ENCODE data around the gene ZNF655. TPM values are rescaled to one million over a fixed set of nuclear protein-coding genes. Genes with fewer than 3 reads are reported as not detected.
"Not testable (repeated sequence)": the region's sequence is repeated elsewhere in the genome, so short reads cannot be mapped to it uniquely, and the experiment has no call there.

The ZNF655 gene
- total RNA-seq, 1 experiment from 2014 or later: 59.3 TPM

DNA sequence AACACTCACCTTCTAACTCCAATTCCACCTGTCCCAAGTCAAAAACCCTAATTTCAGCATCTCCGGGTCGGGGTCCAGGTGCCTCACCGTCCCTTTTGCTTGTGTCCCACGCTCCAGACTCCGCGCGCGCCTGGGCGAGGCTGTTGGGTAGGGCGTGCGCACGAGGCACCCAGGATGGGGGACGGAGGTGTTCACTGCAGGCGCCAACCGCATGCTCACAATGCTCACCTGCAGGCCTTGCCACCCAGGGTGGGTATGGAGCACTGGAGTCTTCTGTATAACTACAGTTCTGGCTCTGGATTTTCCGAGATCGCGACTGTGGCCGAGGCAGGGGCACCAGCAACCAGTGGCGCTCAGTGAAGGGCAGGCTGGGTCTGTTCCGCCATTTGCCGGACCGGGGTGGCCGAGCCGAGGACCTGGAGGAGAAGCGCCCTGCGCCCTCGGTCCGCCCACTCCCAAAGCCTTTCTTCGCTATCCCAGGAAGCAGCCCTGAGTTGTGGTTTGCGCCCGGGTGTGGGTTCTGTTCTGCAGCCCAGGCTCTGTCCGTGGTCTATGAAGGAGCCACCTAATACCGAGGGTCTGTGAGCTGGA, 15.3 kb upstream of the ZNF655 start:
- intact Hi-C loops (cut with micrococcal nuclease; ENCODE audit: unreplicated experiment): no loop called here
- H3K36me3 ChIP-seq (ENCODE audit: insufficient read depth, low read length, poor library complexity, severe bottlenecking): peaks cover 15% of the 10 kb centered on the region
- no peak overlapping the region for H3K27ac ChIP-seq (ENCODE audit: low read depth, low read length, poor library complexity, severe bottlenecking)
- DNase-seq (ENCODE audit: low spot score): no peak
- H3K27me3 ChIP-seq (replicated peaks; ENCODE audit: insufficient read depth, low read depth, low read length, poor library complexity): no peaks in the 10 kb centered on the region
- ChIA-PET POLR2A (ENCODE audit: low non-redundant PET) (no interaction called here), CTCF (no interaction called here)
- no TSS peak for BruUV-seq (replicated peaks)
- H3K4me1 ChIP-seq (ENCODE audit: insufficient read depth, low read length, poor library complexity, severe bottlenecking): no peaks in the 10 kb centered on the region
- no peak for TF ChIP-seq EZH2 (IDR thresholded peaks at IDR 0.05; ENCODE audit: borderline replicate concordance, low read depth, low read length, poor library complexity, severe bottlenecking)
- TF ChIP-seq, protein P1, sequence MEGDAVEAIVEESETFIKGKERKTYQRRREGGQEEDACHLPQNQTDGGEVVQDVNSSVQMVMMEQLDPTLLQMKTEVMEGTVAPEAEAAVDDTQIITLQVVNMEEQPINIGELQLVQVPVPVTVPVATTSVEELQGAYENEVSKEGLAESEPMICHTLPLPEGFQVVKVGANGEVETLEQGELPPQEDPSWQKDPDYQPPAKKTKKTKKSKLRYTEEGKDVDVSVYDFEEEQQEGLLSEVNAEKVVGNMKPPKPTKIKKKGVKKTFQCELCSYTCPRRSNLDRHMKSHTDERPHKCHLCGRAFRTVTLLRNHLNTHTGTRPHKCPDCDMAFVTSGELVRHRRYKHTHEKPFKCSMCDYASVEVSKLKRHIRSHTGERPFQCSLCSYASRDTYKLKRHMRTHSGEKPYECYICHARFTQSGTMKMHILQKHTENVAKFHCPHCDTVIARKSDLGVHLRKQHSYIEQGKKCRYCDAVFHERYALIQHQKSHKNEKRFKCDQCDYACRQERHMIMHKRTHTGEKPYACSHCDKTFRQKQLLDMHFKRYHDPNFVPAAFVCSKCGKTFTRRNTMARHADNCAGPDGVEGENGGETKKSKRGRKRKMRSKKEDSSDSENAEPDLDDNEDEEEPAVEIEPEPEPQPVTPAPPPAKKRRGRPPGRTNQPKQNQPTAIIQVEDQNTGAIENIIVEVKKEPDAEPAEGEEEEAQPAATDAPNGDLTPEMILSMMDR (conservative IDR thresholded peaks at IDR 0.05; ENCODE audit: low read depth, low read length): no peak
- H3K4me3 ChIP-seq (ENCODE audit: low read depth, low read length, poor library complexity, severe bottlenecking): no peak overlapping the region
- peaks cover 29% of the 10 kb centered on the region for H3K9me3 ChIP-seq (ENCODE audit: low read depth, low read length, poor library complexity, severe bottlenecking)

DNA sequence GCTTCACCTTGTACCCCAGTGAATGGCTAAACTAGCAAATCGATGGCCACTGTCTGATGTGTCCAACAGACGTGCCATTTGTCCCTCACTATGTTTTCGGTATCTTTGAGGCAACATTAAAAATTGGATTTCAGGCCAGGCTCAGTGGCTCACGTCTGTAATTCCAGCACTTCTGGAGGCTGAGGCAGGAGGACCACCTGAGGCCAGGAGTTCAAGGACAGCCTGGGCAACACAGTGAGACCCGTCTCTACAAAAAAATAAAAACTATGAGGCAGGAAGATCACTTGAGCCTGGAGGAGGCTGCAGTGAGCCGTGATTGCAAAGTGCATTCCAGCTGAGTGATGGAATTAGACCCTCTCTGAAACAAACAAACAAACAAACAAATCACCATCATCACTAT, 14.5 kb upstream of the ZNF655 start:
- DNase-seq (ENCODE audit: low spot score): no peak
- no peak for TF ChIP-seq EZH2 (IDR thresholded peaks at IDR 0.05; ENCODE audit: borderline replicate concordance, low read depth, low read length, poor library complexity, severe bottlenecking)
- TF ChIP-seq, protein P1 (conservative IDR thresholded peaks at IDR 0.05; ENCODE audit: low read depth, low read length): no peak
- no peak overlapping the region for H3K27ac ChIP-seq (ENCODE audit: low read depth, low read length, poor library complexity, severe bottlenecking)
- peaks cover 19% of the 10 kb centered on the region for H3K36me3 ChIP-seq (ENCODE audit: insufficient read depth, low read length, poor library complexity, severe bottlenecking)
- H3K4me1 ChIP-seq (ENCODE audit: insufficient read depth, low read length, poor library complexity, severe bottlenecking): no peaks in the 10 kb centered on the region
- H3K9me3 ChIP-seq (ENCODE audit: low read depth, low read length, poor library complexity, severe bottlenecking): peaks cover 29% of the 10 kb centered on the region
- BruUV-seq (replicated peaks): no TSS peak
- ChIA-PET CTCF (no interaction called here), POLR2A (ENCODE audit: low non-redundant PET) (no interaction called here)
- no peak overlapping the region for H3K4me3 ChIP-seq (ENCODE audit: low read depth, low read length, poor library complexity, severe bottlenecking)
- intact Hi-C loops (cut with micrococcal nuclease; ENCODE audit: unreplicated experiment): no loop called here
- no peaks in the 10 kb centered on the region for H3K27me3 ChIP-seq (replicated peaks; ENCODE audit: insufficient read depth, low read depth, low read length, poor library complexity)

DNA sequence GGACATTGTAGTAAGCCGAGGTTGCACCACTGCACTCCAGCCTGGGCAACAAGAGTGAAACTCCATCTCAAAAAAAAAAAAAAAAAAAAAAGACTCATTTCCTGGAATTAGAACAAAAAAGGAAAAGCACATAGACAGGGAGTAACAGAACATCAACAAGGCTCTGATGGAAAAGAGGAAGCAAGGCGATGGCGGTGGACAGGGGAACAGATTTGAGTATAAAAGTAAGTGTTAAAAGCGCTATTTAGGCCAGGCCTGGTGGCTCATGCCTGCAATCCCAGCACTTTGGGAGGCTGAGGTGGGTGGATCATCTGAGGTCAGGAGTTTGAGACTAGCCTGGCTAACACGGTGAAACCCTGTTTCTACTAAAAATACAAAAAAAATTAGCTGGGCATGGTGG, 13.1 kb upstream of the ZNF655 start:
- H3K27ac ChIP-seq (ENCODE audit: low read depth, low read length, poor library complexity, severe bottlenecking); CTCF ChIA-PET; DNase-seq (ENCODE audit: low spot score); POLR2A ChIA-PET (ENCODE audit: low non-redundant PET); H3K4me1 ChIP-seq (ENCODE audit: insufficient read depth, low read length, poor library complexity, severe bottlenecking); intact Hi-C loops (cut with micrococcal nuclease; ENCODE audit: unreplicated experiment); BruUV-seq (replicated peaks); H3K27me3 ChIP-seq (replicated peaks; ENCODE audit: insufficient read depth, low read depth, low read length, poor library complexity); H3K4me3 ChIP-seq (ENCODE audit: low read depth, low read length, poor library complexity, severe bottlenecking): not testable (repeated sequence)
- H3K36me3 ChIP-seq (ENCODE audit: insufficient read depth, low read length, poor library complexity, severe bottlenecking): peaks cover 19% of the 10 kb centered on the region
- H3K9me3 ChIP-seq (ENCODE audit: low read depth, low read length, poor library complexity, severe bottlenecking): peaks cover 22% of the 10 kb centered on the region

DNA sequence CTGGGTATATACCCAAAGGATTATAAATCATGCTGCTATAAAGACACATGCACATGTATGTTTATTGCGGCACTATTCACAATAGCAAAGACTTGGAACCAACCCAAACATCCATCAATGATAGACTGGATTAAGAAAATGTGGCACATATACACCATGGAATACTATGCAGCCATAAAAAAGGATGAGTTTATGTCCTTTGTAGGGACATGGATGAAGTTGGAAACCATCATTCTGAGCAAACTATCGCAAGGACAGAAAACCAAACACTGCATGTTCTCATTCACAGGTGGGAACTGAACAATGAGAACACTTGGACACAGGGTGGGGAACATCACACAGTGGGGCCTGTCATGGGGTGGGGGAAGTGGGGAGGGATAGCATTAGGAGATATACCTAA, 8.9 kb upstream of the ZNF655 start:
- BruUV-seq (replicated peaks): not testable (repeated sequence)

More for the DNA sequence above, 8.9 kb upstream of the ZNF655 start:
- H3K4me1 ChIP-seq (ENCODE audit: insufficient read depth, low read length, poor library complexity, severe bottlenecking); H3K4me3 ChIP-seq (ENCODE audit: low read depth, low read length, poor library complexity, severe bottlenecking); H3K9me3 ChIP-seq (ENCODE audit: low read depth, low read length, poor library complexity, severe bottlenecking); H3K27me3 ChIP-seq (replicated peaks; ENCODE audit: insufficient read depth, low read depth, low read length, poor library complexity); H3K27ac ChIP-seq (ENCODE audit: low read depth, low read length, poor library complexity, severe bottlenecking); intact Hi-C loops (cut with micrococcal nuclease; ENCODE audit: unreplicated experiment); CTCF ChIA-PET; DNase-seq (ENCODE audit: low spot score): not testable (repeated sequence)
- POLR2A ChIA-PET (ENCODE audit: low non-redundant PET): interaction anchor here (0.6 kb wide), 1 partner anchor 52 kb away, joined by 4 read pairs; no protein-coding TSS in a partner anchor
- peaks cover 19% of the 10 kb centered on the region for H3K36me3 ChIP-seq (ENCODE audit: insufficient read depth, low read length, poor library complexity, severe bottlenecking)

Data from A673 (cell line).